Measurements from ENCODE around the gene C2orf92. TPM values are rescaled to one million over a fixed set of nuclear protein-coding genes. Genes with fewer than 3 reads are reported as not detected.

Gene C2orf92
- total RNA-seq, 1 experiment from 2014 or later, result 10.2 TPM

DNA sequence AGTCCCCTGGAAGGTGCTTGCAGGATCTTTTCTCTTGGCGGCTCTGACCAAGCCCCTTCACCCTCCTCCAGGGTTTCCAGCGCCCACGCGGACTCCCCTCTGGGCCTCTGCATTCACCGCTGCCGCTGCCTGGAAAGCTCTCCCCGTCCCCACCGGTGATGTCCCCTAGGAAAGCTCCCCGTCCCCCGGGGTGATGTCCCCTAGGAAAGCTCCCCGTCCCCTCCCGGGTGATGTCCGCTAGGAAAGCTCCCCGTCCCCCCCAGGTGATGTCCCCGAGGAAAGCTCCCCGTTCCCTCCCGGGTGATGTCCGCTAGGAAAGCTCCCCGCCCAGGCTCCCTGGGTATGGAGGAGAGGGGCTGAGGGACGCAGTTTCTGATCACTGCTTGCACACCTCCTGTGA lies 71.7 kb downstream of the C2orf92 start:
- Histone ChIP-seq H3K4me1 (no peaks in the 10 kb centered on the region), H3K4me3 (ENCODE audit: low read depth, low read length) (no peak overlapping the region), H3K27me3 (replicated peaks; ENCODE audit: control insufficient read depth, insufficient read depth, low read length) (no peaks in the 10 kb centered on the region), H3K36me3 (ENCODE audit: control insufficient read depth, insufficient read depth, low read length) (no peaks in the 10 kb centered on the region), H3K9me3 (no peaks in the 10 kb centered on the region)
- Mint-ChIP-seq H3K4me3 (ENCODE audit: unreplicated experiment) (no peak overlapping the region), H3K4me1 (ENCODE audit: low read depth, unreplicated experiment) (no peaks in the 10 kb centered on the region), H3K9me3 (ENCODE audit: unreplicated experiment) (no peaks in the 10 kb centered on the region), H3K27ac (ENCODE audit: unreplicated experiment) (no peak overlapping the region), H3K36me3 (ENCODE audit: insufficient read depth, unreplicated experiment) (peaks cover 18% of the 10 kb centered on the region), H3K27me3 (ENCODE audit: insufficient read depth, unreplicated experiment) (no peaks in the 10 kb centered on the region)
- intact Hi-C loops (cut with micrococcal nuclease; ENCODE audit: unreplicated experiment), result no loop called here
- no TSS peak for BruUV-seq (replicated peaks)
- DNase-seq, result peak in 1 of 2 experiments; percentile 27
- TF ChIP-seq, protein P1, sequence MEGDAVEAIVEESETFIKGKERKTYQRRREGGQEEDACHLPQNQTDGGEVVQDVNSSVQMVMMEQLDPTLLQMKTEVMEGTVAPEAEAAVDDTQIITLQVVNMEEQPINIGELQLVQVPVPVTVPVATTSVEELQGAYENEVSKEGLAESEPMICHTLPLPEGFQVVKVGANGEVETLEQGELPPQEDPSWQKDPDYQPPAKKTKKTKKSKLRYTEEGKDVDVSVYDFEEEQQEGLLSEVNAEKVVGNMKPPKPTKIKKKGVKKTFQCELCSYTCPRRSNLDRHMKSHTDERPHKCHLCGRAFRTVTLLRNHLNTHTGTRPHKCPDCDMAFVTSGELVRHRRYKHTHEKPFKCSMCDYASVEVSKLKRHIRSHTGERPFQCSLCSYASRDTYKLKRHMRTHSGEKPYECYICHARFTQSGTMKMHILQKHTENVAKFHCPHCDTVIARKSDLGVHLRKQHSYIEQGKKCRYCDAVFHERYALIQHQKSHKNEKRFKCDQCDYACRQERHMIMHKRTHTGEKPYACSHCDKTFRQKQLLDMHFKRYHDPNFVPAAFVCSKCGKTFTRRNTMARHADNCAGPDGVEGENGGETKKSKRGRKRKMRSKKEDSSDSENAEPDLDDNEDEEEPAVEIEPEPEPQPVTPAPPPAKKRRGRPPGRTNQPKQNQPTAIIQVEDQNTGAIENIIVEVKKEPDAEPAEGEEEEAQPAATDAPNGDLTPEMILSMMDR (IDR thresholded peaks at IDR 0.05; ENCODE audit: insufficient read depth in 1 of 2, low read depth in 1 of 2, low read length in 1 of 2, severe bottlenecking in 1 of 2, unreplicated experiment in 1 of 2), result no peak
- POLR2A ChIA-PET, result no interaction called here
- CTCF ChIA-PET, result interaction anchor here (0.7 to 1.5 kb wide), 3 partner anchors 14 to 528 kb away, joined by 3 to 6 read pairs (median 5); no protein-coding TSS in a partner anchor

DNA sequence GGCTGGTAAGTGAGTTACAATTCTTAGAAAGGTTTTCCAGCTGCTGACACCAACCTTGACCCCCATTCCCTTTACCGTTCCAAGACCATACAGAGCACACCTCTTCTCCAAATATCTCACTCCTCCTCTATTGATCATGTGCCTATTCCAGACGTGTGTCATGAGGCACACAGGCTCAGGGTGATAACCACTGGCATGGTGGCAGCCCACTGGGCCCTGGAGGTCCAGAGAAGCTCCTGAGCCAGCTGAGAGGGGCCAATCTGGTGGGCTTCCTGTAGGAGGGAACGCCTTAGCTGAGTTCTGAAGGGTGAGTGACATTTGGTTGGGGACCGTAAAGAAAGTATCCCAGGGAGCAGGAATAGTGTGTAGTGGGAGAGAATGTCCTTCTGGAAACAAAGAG lies 72.2 kb downstream of the C2orf92 start:
- ChIA-PET POLR2A (no interaction called here), CTCF (interaction anchor here (0.7 to 1.5 kb wide), 2 partner anchors 13 to 42 kb away, joined by 3 to 6 read pairs; no protein-coding TSS in a partner anchor)
- no peak overlapping the region for H3K4me3 Mint-ChIP-seq (ENCODE audit: unreplicated experiment)
- Histone ChIP-seq H3K4me1 (no peaks in the 10 kb centered on the region), H3K36me3 (ENCODE audit: control insufficient read depth, insufficient read depth, low read length) (no peaks in the 10 kb centered on the region), H3K4me3 (ENCODE audit: low read depth, low read length) (no peak overlapping the region), H3K27me3 (replicated peaks; ENCODE audit: control insufficient read depth, insufficient read depth, low read length) (no peaks in the 10 kb centered on the region), H3K9me3 (no peaks in the 10 kb centered on the region)
- DNase-seq, result peak in 1 of 2 experiments; percentile 13
- peaks cover 18% of the 10 kb centered on the region for H3K36me3 Mint-ChIP-seq (ENCODE audit: insufficient read depth, unreplicated experiment)
- BruUV-seq (replicated peaks), result no TSS peak
- no peaks in the 10 kb centered on the region for H3K4me1 Mint-ChIP-seq (ENCODE audit: low read depth, unreplicated experiment)
- no peaks in the 10 kb centered on the region for H3K27me3 Mint-ChIP-seq (ENCODE audit: insufficient read depth, unreplicated experiment)
- no peaks in the 10 kb centered on the region for H3K9me3 Mint-ChIP-seq (ENCODE audit: unreplicated experiment)
- intact Hi-C loops (cut with micrococcal nuclease; ENCODE audit: unreplicated experiment), result loop anchor here (2.0 kb wide), 1 partner anchor 643 kb away; no protein-coding TSS in a partner anchor
- no peak overlapping the region for H3K27ac Mint-ChIP-seq (ENCODE audit: unreplicated experiment)
- TF ChIP-seq, protein P1 (IDR thresholded peaks at IDR 0.05; ENCODE audit: insufficient read depth in 1 of 2, low read depth in 1 of 2, low read length in 1 of 2, severe bottlenecking in 1 of 2, unreplicated experiment in 1 of 2), result no peak

DNA sequence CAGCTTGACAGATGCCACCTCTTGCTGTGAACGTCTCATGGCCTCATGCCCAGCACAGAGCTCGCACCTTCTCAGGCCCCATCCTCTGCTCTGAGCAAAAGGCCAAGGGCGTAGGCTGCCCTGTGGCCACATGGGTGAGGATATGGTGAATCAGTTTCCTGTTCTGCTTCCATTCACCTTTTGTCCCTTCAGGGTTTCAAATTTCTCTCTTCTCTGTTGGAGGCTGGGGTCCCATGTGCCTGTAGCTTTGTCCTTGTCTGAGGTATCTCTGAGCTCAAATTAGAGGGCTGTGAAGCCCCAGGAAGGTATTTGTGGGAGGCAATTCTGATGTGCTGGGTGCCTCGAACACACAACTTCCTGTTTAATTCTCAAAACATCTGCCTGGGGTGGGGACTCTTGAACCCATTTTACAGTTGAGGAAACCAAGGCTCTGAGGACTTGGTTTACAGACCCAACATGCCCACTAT lies 72.9 kb downstream of the C2orf92 start:
- Mint-ChIP-seq H3K27ac (ENCODE audit: unreplicated experiment) (no peak overlapping the region), H3K27me3 (ENCODE audit: insufficient read depth, unreplicated experiment) (no peaks in the 10 kb centered on the region), H3K4me3 (ENCODE audit: unreplicated experiment) (no peak overlapping the region), H3K9me3 (ENCODE audit: unreplicated experiment) (no peaks in the 10 kb centered on the region), H3K36me3 (ENCODE audit: insufficient read depth, unreplicated experiment) (peaks cover 18% of the 10 kb centered on the region), H3K4me1 (ENCODE audit: low read depth, unreplicated experiment) (no peaks in the 10 kb centered on the region)
- Histone ChIP-seq H3K9me3 (no peaks in the 10 kb centered on the region), H3K36me3 (ENCODE audit: control insufficient read depth, insufficient read depth, low read length) (no peaks in the 10 kb centered on the region), H3K4me3 (ENCODE audit: low read depth, low read length) (no peak overlapping the region), H3K27me3 (replicated peaks; ENCODE audit: control insufficient read depth, insufficient read depth, low read length) (no peaks in the 10 kb centered on the region), H3K4me1 (no peaks in the 10 kb centered on the region)
- POLR2A ChIA-PET, result interaction anchor here (0.5 kb wide), 1 partner anchor 21 kb away, joined by 4 read pairs; no protein-coding TSS in a partner anchor
- BruUV-seq (replicated peaks), result no TSS peak
- TF ChIP-seq, protein P1 (IDR thresholded peaks at IDR 0.05; ENCODE audit: insufficient read depth in 1 of 2, low read depth in 1 of 2, low read length in 1 of 2, severe bottlenecking in 1 of 2, unreplicated experiment in 1 of 2), result no peak
- CTCF ChIA-PET, result no interaction called here
- DNase-seq, result no peak
- intact Hi-C loops (cut with micrococcal nuclease; ENCODE audit: unreplicated experiment), result loop anchor here (2.0 kb wide), 1 partner anchor 642 kb away; no protein-coding TSS in a partner anchor

Data from Caco-2 (cell line).